Urothelium cell line (cell line): Measurements from ENCODE around the gene CFAP99.

ENCODE experiments used
- DNase-seq: peaks from one replicate; pipeline ENCODE4 v3.0.0; 2011; ENCODE audit warnings: low spot score, mixed read lengths
- FAIRE-seq: peaks from 2 replicates; lab custom pipeline; 2011; peaks lifted over from hg19 to GRCh38; lab: Jason Lieb, UNC

CFAP99 gene

DNA sequence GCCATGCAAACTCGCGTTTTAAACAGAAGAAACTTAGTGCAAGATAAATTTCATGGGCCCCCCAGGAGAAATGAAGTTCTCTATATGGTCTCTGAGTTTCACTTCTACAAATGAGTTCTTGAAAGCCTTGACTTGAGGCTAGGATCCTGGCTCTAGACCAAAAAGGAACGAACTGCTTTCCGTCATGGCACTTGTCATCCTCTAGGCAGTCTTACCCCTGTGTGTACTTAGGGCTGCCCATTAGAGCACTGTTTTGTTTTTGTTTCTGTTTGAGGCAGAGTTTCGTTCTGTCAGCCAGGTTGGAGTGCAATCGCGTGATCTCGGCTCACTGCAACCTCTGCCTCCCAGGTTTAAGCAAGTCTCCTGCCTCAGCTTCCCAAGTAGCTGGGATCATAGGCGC is 79.2 kb downstream of the CFAP99 start:
- no peak for DNase-seq
- FAIRE-seq = no peak

DNA sequence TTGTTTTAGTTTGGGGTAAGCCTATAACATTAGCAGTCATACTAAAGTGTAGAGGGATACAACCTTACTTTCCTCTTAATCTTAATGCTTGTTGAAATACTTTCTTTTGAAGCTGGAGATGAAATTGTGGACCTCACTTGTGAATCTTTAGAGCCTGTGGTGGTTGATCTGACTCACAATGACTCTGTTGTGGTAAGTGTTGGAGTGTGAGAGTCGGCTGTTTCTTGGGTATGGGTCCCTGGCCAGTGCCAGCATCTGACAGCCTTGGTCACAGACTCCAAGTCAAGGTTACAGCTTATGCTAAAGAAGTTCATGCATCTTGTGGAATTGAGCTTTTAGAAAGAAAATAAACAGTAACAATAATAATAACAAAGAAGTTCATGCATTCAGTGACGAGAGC is 81.8 kb downstream of the CFAP99 start:
- no peak for FAIRE-seq
- no peak for DNase-seq

DNA sequence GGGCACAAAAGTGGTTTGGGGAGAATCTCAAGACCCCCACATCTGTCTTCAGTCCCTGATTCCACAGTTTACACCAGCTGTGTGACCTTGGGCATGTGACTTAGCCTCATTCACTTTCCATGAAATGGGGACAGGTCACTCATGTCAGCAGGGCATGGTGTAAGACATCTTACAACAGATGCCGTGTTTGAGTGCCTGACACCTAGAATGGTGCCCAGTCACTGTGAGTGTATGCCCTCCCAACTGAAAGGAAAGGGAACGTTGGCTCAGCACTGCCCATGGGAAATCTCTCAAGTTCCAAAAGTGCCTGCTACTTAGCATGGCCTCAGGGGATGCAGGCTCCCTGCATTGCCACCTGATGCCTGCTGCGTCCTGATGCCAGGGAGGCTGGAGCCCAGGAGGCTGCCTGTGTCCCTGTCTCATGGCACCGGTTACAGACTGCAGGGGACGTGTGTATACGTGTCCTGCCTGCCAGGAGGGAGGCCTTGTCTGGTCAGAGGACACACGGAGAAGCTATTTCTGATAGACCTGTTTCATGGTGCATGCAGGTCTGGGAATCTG is 82.4 kb downstream of the CFAP99 start:
- no peak for DNase-seq
- FAIRE-seq = no peak

DNA sequence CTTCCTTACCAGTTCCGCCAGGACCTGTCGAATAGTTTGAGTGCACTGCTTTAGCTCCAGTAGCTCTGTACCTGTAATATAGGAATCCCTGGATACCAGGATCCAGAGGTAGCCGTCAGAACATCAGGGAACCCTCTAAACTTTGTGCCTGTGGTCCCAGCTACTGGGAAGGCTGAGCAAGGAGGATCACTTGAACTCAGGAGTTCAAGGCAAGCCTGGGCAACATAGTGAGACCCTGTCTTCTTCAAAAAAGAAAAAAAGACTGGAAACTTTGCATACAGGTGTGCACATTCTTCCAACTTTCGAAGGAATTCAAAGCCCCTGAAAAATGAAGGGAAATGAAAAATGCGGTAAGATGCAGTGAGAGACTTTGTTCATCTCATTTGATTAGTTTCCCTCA is 85.1 kb downstream of the CFAP99 start:
- no peak for DNase-seq
- no peak for FAIRE-seq

DNA sequence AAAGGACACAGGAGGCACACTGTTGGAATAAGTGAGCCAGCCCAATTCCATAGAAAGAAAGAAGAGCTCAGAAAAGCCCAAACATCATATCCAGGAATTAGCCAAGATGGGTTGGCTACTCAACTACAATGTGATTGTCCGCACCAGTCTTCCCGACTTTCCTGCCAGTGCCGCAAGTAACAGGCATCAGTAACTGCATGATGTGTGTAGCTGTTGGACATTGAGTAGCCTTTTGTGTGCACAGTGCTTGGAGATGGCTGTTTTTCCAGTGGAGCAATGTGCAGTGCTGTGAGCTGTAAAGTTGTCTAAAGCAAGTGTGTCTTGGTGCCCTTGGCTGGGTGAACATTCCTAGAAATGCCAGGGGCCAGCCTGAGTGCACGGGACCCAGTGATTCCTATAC is 88.5 kb downstream of the CFAP99 start:
- FAIRE-seq = no peak
- no peak for DNase-seq

DNA sequence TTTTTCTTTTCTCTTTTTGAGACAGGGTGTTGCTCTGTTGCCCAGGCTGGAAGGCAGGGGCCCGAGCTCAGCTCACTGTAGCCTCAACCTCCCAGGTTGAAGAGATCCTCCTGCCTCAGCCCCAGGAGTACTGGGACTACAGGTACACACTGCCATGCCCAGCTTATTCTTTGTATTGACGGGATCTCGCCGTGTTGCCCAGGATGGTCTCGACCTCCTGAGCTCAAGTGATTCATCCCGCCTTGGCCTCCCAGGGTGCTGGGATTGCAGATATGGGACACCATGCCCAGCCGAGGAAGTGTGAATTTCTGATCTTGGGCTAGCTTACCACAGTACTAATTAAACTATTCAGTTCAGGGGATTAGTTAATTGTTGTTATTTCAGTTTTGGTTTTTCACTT is 89.1 kb downstream of the CFAP99 start:
- no peak for FAIRE-seq
- no peak for DNase-seq

DNA sequence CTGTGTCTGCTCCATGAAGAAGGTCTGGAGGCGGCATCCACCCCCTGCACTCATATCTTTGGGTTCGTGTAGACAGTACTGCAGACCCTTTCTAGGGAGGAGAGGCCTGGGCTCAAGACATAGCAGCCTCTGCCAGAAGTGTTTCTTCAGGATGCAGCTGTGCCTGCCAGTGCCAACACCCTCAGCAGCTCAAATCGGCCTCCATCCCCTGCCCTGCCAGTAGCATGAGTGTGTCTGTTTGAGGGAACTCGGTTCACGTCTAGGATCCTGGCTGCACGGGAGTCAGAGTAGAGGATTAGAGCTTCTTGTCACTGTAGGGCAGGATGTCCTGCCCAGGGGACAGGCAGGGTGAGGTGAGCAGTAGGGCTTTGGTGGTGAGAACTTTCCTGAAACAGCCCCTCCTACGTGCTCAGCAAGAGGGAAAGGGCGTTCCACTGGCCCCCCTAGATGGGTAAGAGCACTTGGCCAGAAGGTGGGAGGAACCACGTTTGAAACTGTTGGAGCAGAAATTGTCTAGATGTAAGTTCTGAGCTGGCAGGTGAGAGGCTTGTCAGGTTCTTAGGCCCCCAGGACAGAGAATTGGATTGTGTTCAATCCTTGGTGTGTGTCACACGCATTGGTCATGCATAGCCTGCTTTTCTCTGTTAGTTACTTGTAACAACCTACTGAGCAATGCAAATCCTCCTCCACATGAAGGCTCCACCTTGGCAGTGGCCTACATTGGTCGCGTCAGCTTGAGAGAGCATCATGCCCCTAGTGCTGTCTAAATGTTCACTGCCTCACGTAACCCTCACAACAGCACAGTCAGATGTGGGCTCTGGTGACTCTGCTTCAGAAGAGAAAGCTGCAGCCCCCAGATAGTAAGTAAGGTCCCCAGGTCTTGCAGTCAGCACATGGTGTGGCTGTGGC is 91.8 kb downstream of the CFAP99 start:
- DNase-seq = no peak
- no peak for FAIRE-seq

DNA sequence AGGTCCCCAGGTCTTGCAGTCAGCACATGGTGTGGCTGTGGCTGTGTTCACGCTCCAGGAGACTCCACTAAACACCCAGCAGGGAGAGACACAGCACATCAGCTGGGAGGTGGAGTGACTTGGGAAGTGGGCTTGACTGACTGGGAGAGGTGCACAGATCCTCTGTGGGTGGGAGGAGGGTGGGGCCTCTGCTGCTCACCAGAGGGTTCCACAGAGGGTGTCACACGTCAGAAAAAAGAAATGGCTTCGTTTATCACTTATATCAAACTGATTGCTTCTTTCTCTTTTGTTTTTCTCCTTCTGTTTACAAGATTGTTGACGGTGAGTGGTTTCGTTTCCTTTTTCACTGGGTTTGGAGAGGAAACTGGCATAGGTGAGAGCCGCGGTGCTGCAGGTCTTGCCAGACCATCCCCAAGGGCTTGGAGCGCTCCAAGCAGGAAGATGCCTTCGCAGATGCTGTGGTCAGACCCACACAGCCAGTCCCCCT is 92.9 kb downstream of the CFAP99 start:
- FAIRE-seq (no peak), DNase-seq (no peak)
